Measurements from ENCODE around the gene KIAA1217.

The KIAA1217 gene

GRCh38 chr10:24453404-24453830 lies 244.5 kb downstream of the KIAA1217 start:
- DNase-seq (ENCODE audit: low read depth): no peak
- H3K4me3 ChIP-seq (ENCODE audit: control insufficient read depth, low read depth, low read length): no peak overlapping the region
- TF ChIP-seq CTCF (IDR thresholded peaks at IDR 0.05; ENCODE audit: control insufficient read depth, insufficient read depth, low read depth, low read length, missing control alignments): no peak

- no peak overlapping the region for H3K4me3 ChIP-seq (ENCODE audit: control insufficient read depth, low read depth, low read length)
- DNase-seq (ENCODE audit: low read depth): no peak
- TF ChIP-seq CTCF (IDR thresholded peaks at IDR 0.05; ENCODE audit: control insufficient read depth, insufficient read depth, low read depth, low read length, missing control alignments): no peak
Measured at GRCh38 chr10:24453973-24454372, 245.0 kb downstream of the KIAA1217 start.

GRCh38 chr10:24455447-24455846 lies 246.5 kb downstream of the KIAA1217 start:
- no peak for DNase-seq (ENCODE audit: low read depth)
- no peak overlapping the region for H3K4me3 ChIP-seq (ENCODE audit: control insufficient read depth, low read depth, low read length)
- TF ChIP-seq CTCF (IDR thresholded peaks at IDR 0.05; ENCODE audit: control insufficient read depth, insufficient read depth, low read depth, low read length, missing control alignments): no peak

GRCh38 chr10:24456322-24456721 lies 247.4 kb downstream of the KIAA1217 start:
- peak; percentile 85 for DNase-seq (ENCODE audit: low read depth)
- H3K4me3 ChIP-seq (ENCODE audit: control insufficient read depth, low read depth, low read length): no peak overlapping the region
- TF ChIP-seq CTCF (IDR thresholded peaks at IDR 0.05; ENCODE audit: control insufficient read depth, insufficient read depth, low read depth, low read length, missing control alignments): no peak

- no peak for TF ChIP-seq CTCF (IDR thresholded peaks at IDR 0.05; ENCODE audit: control insufficient read depth, insufficient read depth, low read depth, low read length, missing control alignments)
- no peak for DNase-seq (ENCODE audit: low read depth)
Measured at GRCh38 chr10:24457661-24458318, 248.9 kb downstream of the KIAA1217 start.

GRCh38 chr10:24459836-24460235 lies 250.9 kb downstream of the KIAA1217 start:
- DNase-seq (ENCODE audit: low read depth): no peak

More at GRCh38 chr10:24457661-24458318, 248.9 kb downstream of the KIAA1217 start:
- no peak overlapping the region for H3K4me3 ChIP-seq (ENCODE audit: control insufficient read depth, low read depth, low read length)

More at GRCh38 chr10:24459836-24460235, 250.9 kb downstream of the KIAA1217 start:
- no peak overlapping the region for H3K4me3 ChIP-seq (ENCODE audit: control insufficient read depth, low read depth, low read length)
- TF ChIP-seq CTCF (IDR thresholded peaks at IDR 0.05; ENCODE audit: control insufficient read depth, insufficient read depth, low read depth, low read length, missing control alignments): no peak
